Mammary epithelial cell (primary cell): ENCODE data around the gene SNX19.

ENCODE experiments used
- CTCF ChIP-seq, 2 donors: IDR thresholded peaks in 1 of 2; conservative IDR thresholded peaks in 1 of 2; 2 replicates each; pipeline ENCODE4 v1.5.1; 2011 to 2012; ENCODE audit warnings: inconsistent platforms in 2 of 2, low read length in 2 of 2, mild to moderate bottlenecking in 2 of 2, control low read depth in 1 of 2, low read depth in 1 of 2; ENCODE audit not compliant: insufficient read depth in 1 of 2; ENCODE audit errors: extremely low read depth in 1 of 2
- EZH2 ChIP-seq: IDR thresholded peaks from 2 replicates; pipeline ENCODE4 v1.6.1; 2012; ENCODE audit warnings: low read length, inconsistent platforms, borderline replicate concordance

- no peak for TF ChIP-seq CTCF (conservative IDR thresholded peaks at IDR 0.05 in 1 of 2, IDR thresholded peaks at IDR 0.05 in 1 of 2; ENCODE audit: extremely low read depth in 1 of 2, insufficient read depth in 1 of 2, low read depth in 1 of 2, low read length in 2 of 2)
- TF ChIP-seq EZH2: no peak
These were observed 69.7 kb downstream of the SNX19 start for GRCh38 chr11:130846606-130847005.
